Testis (tissue), 3 donors: Measurements from ENCODE around the gene ROM1. TPM values are rescaled to one million over a fixed set of nuclear protein-coding genes. Genes with fewer than 3 reads are reported as not detected.

Source experiments
- DNase-seq: peaks from one replicate; pipeline ENCODE4 v3.0.0-alpha.2; 2019
- H3K27ac ChIP-seq, 2 donors: fragments of 200-600 bp; sonication (generic); one replicate each; pipeline ENCODE4 v1.5.1; 2019
- H3K27me3 ChIP-seq: fragments of 200-600 bp; sonication (generic); one replicate; pipeline ENCODE4 v1.5.1; 2019
- H3K36me3 ChIP-seq: fragments of 200-600 bp; sonication (generic); one replicate; pipeline ENCODE4 v1.5.1; 2017; ENCODE audit warnings: low read depth; ENCODE audit errors: missing control alignments
- H3K4me1 ChIP-seq: fragments of 200-600 bp; sonication (generic); one replicate; pipeline ENCODE4 v1.5.1; 2019
- H3K4me3 ChIP-seq, 2 donors: fragments of 200-600 bp; sonication (generic); one replicate each; pipeline ENCODE4 v1.5.1; 2017 to 2019
- H3K9me3 ChIP-seq: fragments of 200-600 bp; sonication (generic); one replicate; pipeline ENCODE4 v1.5.1; 2017
- CTCF ChIP-seq, 3 experiments: fragments of 450-650 bp in 2 of 3; fragments of 200-600 bp in 1 of 3; sonication (generic) in 1 of 3; IDR thresholded peaks; one replicate each; pipeline ENCODE4 v1.5.1; 2016 to 2019; ENCODE audit warnings: antibody characterized with exemption in 3 of 3, mild to moderate bottlenecking in 2 of 3, moderate library complexity in 1 of 3
- POLR2A ChIP-seq: fragments of 450-650 bp; IDR thresholded peaks from one replicate; pipeline ENCODE4 v1.6.1; 2017; ENCODE audit warnings: antibody characterized with exemption, mild to moderate bottlenecking, moderate library complexity
- WGBS, 2 donors: methylation state at CpG; one replicate each; pipeline ENCODE4 v1.1.5; 2018; 5-methylcytosine and 5-hydroxymethylcytosine counted together
- intact Hi-C: fragments of 100-400 bp; cut with DNase I; formaldehyde crosslinking; loops from one replicate; pipeline ENCODE4 v1.15.1; 2023; ENCODE audit warnings: low total_unique reads
- polyA plus RNA-seq: library from polyadenylated mRNA; stranded (reverse); fragments of 350-450 nt; fragmentation: Illumina TruSeq; extraction: RNeasy Lipid Tissue Mini Kit (QIAGEN cat#74804); gene quantifications from one replicate; pipeline ENCODE4 v1.2.3, GENCODE V29; 2014; ENCODE audit warnings: low read depth, low replicate concordance; ENCODE audit not compliant: insufficient read depth
- total RNA-seq, 2 donors: library from RNA; depleted of rRNA; stranded (reverse); fragments of >200 nt; gene quantifications; one replicate each; pipeline ENCODE4 v1.2.3, GENCODE V29; 2016

The ROM1 gene
- total and polyA plus RNA-seq, 3 donors from 2014 or later: 6.1 to 9.7 (median 9.0) TPM

- Histone ChIP-seq H3K9me3 (no peaks in the 10 kb centered on the region), H3K4me1 (peaks cover 20% of the 10 kb centered on the region), H3K4me3 (no peak overlapping the region), H3K27me3 (no peaks in the 10 kb centered on the region), H3K27ac (no peak overlapping the region), H3K36me3 (no peaks in the 10 kb centered on the region)
- no peak for DNase-seq
- intact Hi-C loops: no loop called here
- TF ChIP-seq CTCF (IDR thresholded peaks at IDR 0.05) (no peak), POLR2A (no peak)
- WGBS, 2 donors: 92 to 93% methylated on average over 15 of the region's 15 CpGs
Observed at GRCh38 chr11:62605902-62606301, 7.2 kb upstream of the ROM1 start.

- 89 to 97% methylated on average over 3 to 4 of the region's 4 CpGs for WGBS, 2 donors
- H3K4me1 ChIP-seq: peaks cover 27% of the 10 kb centered on the region
Observed at GRCh38 chr11:62607714-62608113, 5.3 kb upstream of the ROM1 start.

GRCh38 chr11:62608776-62609175, 4.3 kb upstream of the ROM1 start:
- TF ChIP-seq CTCF (IDR thresholded peaks at IDR 0.05) (no peak), POLR2A (no peak)
- Histone ChIP-seq H3K9me3 (no peaks in the 10 kb centered on the region), H3K4me1 (peaks cover 29% of the 10 kb centered on the region), H3K27me3 (no peaks in the 10 kb centered on the region), H3K27ac (no peak overlapping the region), H3K4me3 (no peak overlapping the region), H3K36me3 (no peaks in the 10 kb centered on the region)
- intact Hi-C loops: no loop called here
- DNase-seq: no peak
- WGBS, 2 donors: 88 to 92% methylated on average over 12 of the region's 12 CpGs

More at GRCh38 chr11:62607714-62608113, 5.3 kb upstream of the ROM1 start:
- H3K27ac ChIP-seq: no peak overlapping the region
- no peaks in the 10 kb centered on the region for H3K27me3 ChIP-seq
- H3K9me3 ChIP-seq: no peaks in the 10 kb centered on the region
- intact Hi-C loops: no loop called here
- DNase-seq: no peak
- no peak overlapping the region for H3K4me3 ChIP-seq
- H3K36me3 ChIP-seq: no peaks in the 10 kb centered on the region
- no peak for TF ChIP-seq CTCF (IDR thresholded peaks at IDR 0.05)
- TF ChIP-seq POLR2A: no peak

- peaks cover 24% of the 10 kb centered on the region for H3K4me1 ChIP-seq
- H3K9me3 ChIP-seq: no peaks in the 10 kb centered on the region
- intact Hi-C loops: no loop called here
- no peak for DNase-seq
- H3K27me3 ChIP-seq: no peaks in the 10 kb centered on the region
- no peaks in the 10 kb centered on the region for H3K36me3 ChIP-seq
- peak overlapping the region in 1 of 2 donors; percentile 94 for H3K27ac ChIP-seq
- TF ChIP-seq POLR2A (no peak), CTCF (IDR thresholded peaks at IDR 0.05) (no peak)
- no peak overlapping the region for H3K4me3 ChIP-seq
- 67 to 75% methylated on average over 6 of the region's 6 CpGs for WGBS, 2 donors
Observed at GRCh38 chr11:62610403-62610802, 2.7 kb upstream of the ROM1 start.
